Adrenal gland (tissue), 12 donors: Measurements from ENCODE around the gene ST6GALNAC4. TPM values are rescaled to one million over a fixed set of nuclear protein-coding genes. Genes with fewer than 3 reads are reported as not detected.
A peak's percentile ranks its signal among the peaks of the same experiment; 100 is the strongest.

ENCODE experiments used
- DNase-seq, 7 donors: peaks; one replicate each; pipeline ENCODE4 v3.0.0-alpha.2; 2019 to 2020
- H3K27ac ChIP-seq, 5 donors: fragments of 200-600 bp; sonication (generic) in 4 of 5; 1 replicate in 3 of 5; 2 replicates in 2 of 5; pipeline versions ENCODE4 v1.5.1 to v1.8.0; 2016 to 2020; ENCODE audit warnings: mild to moderate bottlenecking in 1 of 5
- H3K27me3 ChIP-seq: fragments of 200-600 bp; 2 replicates; pipeline ENCODE4 v1.8.0; 2021
- H3K36me3 ChIP-seq, 2 donors: fragments of 200-600 bp; replicated peaks in 1 of 2; 1 replicate in 1 of 2; 2 replicates in 1 of 2; pipeline versions ENCODE4 v1.5.1 to v1.8.0; 2018 to 2022
- H3K4me1 ChIP-seq, 2 donors: fragments of 200-600 bp; replicated peaks in 1 of 2; 1 replicate in 1 of 2; 2 replicates in 1 of 2; pipeline versions ENCODE4 v1.5.1 to v1.8.0; 2018 to 2021
- H3K4me3 ChIP-seq, 4 donors: fragments of 200-600 bp; sonication (generic) in 3 of 4; one replicate each; pipeline ENCODE4 v1.5.1; 2016 to 2018
- H3K9me3 ChIP-seq, 3 donors: fragments of 200-600 bp; sonication (generic) in 1 of 3; replicated peaks in 1 of 3; 1 replicate in 2 of 3; 2 replicates in 1 of 3; pipeline versions ENCODE4 v1.5.1 to v1.8.0; 2016 to 2021
- POLR2A ChIP-seq, 2 donors: fragments of 450-650 bp; IDR thresholded peaks; one replicate each; pipeline ENCODE4 v1.6.1; 2017; ENCODE audit warnings: antibody characterized with exemption in 2 of 2, mild to moderate bottlenecking in 2 of 2, moderate library complexity in 1 of 2
- WGBS, 4 donors: extraction: QIAGEN DNeasy Blood & Tissue Kit in 2 of 4; methylation state at CpG; one replicate each; pipeline versions ENCODE4 v1.1.5 to v1.1.7; 2013 to 2017; 5-methylcytosine and 5-hydroxymethylcytosine counted together
- intact Hi-C, 2 donors: fragments of 100-400 bp; cut with DNase I; formaldehyde crosslinking; loops; one replicate each; pipeline versions ENCODE4 v1.14.1 to v1.15.0; 2022 to 2023
- polyA plus RNA-seq, 3 donors: library from polyadenylated mRNA; stranded (reverse); fragments of 200-250 nt in 2 of 3; fragments of 350-450 nt in 1 of 3; fragmentation: Illumina TruSeq in 1 of 3; extraction: RNeasy Lipid Tissue Mini Kit (QIAGEN cat#74804) in 1 of 3; gene quantifications; one replicate each; pipeline ENCODE4 v1.2.3, GENCODE V29; 2013 to 2014
- total RNA-seq, 9 donors: library from RNA; depleted of rRNA in 4 of 9; stranded (reverse); fragments of >200 nt in 4 of 9; fragments of 120-200 nt in 1 of 9; fragmentation: NEBNext Ultra II Directional in 1 of 9; extraction: Animal tissue kit (Norgen Biotek cat#: 25700) in 1 of 9; gene quantifications; one replicate each; pipeline versions ENCODE4 v1.1.0 to v1.2.4, GENCODE V29; 2013 to 2023
- TF ChIP-seq, protein P1 (sequence below), 6 experiments: fragments of 450-650 bp in 4 of 6; fragments of 200-600 bp in 2 of 6; sonication (generic) in 1 of 6; IDR thresholded peaks; 1 replicate in 5 of 6; 2 replicates in 1 of 6; pipeline versions ENCODE4 v1.5.1 to v1.8.0; 2016 to 2021; ENCODE audit warnings: antibody characterized with exemption in 6 of 6, mild to moderate bottlenecking in 2 of 6, moderate library complexity in 1 of 6
- donor health status: healthy with polysubstance abuse.
- donor health status: Bipolar disorder and iron deficiency.
- donor health status: DM: yes; HTN: yes; CAD: no.
- donor health status: DM: no; HTN: no; CAD: no.
- donor health status: DM: no; HTN: no; CAD: no.
- donor health status: DM: yes; HTN: yes; CAD: no.

ST6GALNAC4 gene
- total and polyA plus RNA-seq, 12 donors: 5.3 to 65.7 (median 14.7) TPM

- TF ChIP-seq, protein P1, sequence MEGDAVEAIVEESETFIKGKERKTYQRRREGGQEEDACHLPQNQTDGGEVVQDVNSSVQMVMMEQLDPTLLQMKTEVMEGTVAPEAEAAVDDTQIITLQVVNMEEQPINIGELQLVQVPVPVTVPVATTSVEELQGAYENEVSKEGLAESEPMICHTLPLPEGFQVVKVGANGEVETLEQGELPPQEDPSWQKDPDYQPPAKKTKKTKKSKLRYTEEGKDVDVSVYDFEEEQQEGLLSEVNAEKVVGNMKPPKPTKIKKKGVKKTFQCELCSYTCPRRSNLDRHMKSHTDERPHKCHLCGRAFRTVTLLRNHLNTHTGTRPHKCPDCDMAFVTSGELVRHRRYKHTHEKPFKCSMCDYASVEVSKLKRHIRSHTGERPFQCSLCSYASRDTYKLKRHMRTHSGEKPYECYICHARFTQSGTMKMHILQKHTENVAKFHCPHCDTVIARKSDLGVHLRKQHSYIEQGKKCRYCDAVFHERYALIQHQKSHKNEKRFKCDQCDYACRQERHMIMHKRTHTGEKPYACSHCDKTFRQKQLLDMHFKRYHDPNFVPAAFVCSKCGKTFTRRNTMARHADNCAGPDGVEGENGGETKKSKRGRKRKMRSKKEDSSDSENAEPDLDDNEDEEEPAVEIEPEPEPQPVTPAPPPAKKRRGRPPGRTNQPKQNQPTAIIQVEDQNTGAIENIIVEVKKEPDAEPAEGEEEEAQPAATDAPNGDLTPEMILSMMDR (IDR thresholded peaks at IDR 0.05): peak; percentile 35 to 75 (median 69)
- peak in 1 of 2 donors; percentile 65 for TF ChIP-seq POLR2A (IDR thresholded peaks at IDR 0.05)
- intact Hi-C loops: no loop called here
- no peaks in the 10 kb centered on the region for H3K27me3 ChIP-seq
Observed at GRCh38 chr9:127955294-127956015, 38.6 kb upstream of the ST6GALNAC4 start.

DNA sequence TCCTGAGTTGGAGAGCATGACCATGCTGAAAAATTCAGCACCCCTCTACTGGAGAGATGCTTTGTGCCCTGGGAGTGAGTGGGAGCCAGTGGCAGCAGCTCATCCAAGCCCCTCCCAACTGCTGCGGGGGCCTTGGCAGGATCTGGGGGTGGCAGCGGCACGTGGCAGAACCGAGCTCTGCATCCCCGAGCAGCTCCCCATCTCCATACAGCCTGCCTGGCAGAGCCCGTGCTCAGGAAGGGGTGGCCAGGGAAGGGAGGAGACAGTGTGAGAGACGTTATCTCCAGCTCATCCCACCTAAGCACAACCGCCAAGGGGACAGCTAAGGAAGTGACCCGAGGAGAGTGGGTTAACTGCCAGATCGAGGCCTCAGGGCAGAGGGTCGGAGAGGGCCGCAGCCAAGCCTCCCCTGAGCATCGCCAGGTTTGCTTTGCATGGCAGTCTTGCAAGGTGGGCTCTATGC, 38.0 kb upstream of the ST6GALNAC4 start:
- TF ChIP-seq, protein P1 (IDR thresholded peaks at IDR 0.05): no peak
- no peak for TF ChIP-seq POLR2A (IDR thresholded peaks at IDR 0.05)
- Histone ChIP-seq H3K4me1 (peaks cover 38 to 54% of the 10 kb centered on the region in 2 donors), H3K27ac (peak overlapping the region in 3 of 5 donors; percentile 73 to 85 (median 84)), H3K36me3 (no peaks in the 10 kb centered on the region), H3K4me3 (no peak overlapping the region), H3K27me3 (no peaks in the 10 kb centered on the region), H3K9me3 (no peaks in the 10 kb centered on the region)
- intact Hi-C loops: no loop called here
- WGBS, 4 donors: 45 to 70% (median 62%) methylated on average over 4 to 13 of the region's 13 CpGs; no CpG with 5 or more reads in 1 of the 4 donors
- no peak for DNase-seq

More at GRCh38 chr9:127955294-127956015, 38.6 kb upstream of the ST6GALNAC4 start:
- peak; percentile 89 to 97 (median 95) for DNase-seq
- 34 to 47% (median 37%) methylated on average over 8 to 12 of the region's 12 CpGs for WGBS, 4 donors
- Histone ChIP-seq H3K36me3 (no peaks in the 10 kb centered on the region), H3K4me1 (peaks cover 35 to 52% of the 10 kb centered on the region in 2 donors), H3K4me3 (no peak overlapping the region), H3K9me3 (no peaks in the 10 kb centered on the region), H3K27ac (peak overlapping the region in 4 of 5 donors; percentile 30 to 85 (median 78))

DNA sequence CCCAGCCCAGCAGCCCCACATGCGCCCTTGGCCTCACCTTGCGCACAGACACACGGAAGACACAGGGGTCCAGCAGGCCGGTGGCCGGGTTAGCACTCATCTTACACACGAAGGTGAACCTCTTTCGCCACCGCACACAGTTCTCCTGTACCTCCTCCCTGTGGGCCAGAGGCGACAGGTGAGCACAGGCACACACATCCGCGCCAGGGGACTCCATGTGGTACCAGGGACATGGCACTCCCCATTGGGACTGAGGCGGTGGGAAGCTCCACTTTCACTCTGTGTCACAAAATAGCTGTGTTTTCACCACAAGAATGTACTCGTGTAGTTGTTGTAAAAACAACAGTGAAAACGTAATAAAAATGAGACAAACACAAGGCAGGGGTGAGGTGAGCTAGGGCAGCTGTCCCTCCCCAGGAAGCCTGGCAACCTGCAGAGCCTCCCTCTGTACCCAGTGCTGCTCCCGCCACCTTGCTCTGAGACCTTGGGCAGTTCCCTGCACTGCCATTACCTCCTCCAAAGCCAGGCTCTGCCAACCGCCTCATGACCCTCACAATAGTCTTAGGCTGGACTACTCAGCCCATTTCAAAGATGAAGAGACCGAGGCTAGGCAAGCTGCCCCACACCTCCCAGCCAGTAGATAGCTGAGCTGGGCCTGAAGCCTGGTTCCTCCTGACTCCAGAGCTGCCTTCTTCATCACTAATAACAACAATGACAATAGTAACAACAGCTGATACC, 37.1 kb upstream of the ST6GALNAC4 start:
- no peak for TF ChIP-seq POLR2A (IDR thresholded peaks at IDR 0.05)
- TF ChIP-seq, protein P1 (IDR thresholded peaks at IDR 0.05): no peak
- Histone ChIP-seq H3K9me3 (no peaks in the 10 kb centered on the region), H3K4me3 (no peak overlapping the region), H3K4me1 (peaks cover 42 to 57% of the 10 kb centered on the region in 2 donors), H3K27ac (peak overlapping the region in 3 of 5 donors; percentile 73 to 85 (median 84)), H3K27me3 (no peaks in the 10 kb centered on the region), H3K36me3 (no peaks in the 10 kb centered on the region)
- 60 to 82% (median 81%) methylated on average over 8 to 17 of the region's 17 CpGs for WGBS, 4 donors
- no peak for DNase-seq
- intact Hi-C loops: no loop called here

- peaks cover 42 to 58% of the 10 kb centered on the region in 2 donors for H3K4me1 ChIP-seq
- 93 to 97% (median 93%) methylated on average over 1 of the region's 1 CpG for WGBS, 4 donors
Observed at GRCh38 chr9:127953154-127953553, 36.3 kb upstream of the ST6GALNAC4 start.

More at GRCh38 chr9:127953154-127953553, 36.3 kb upstream of the ST6GALNAC4 start:
- Histone ChIP-seq H3K9me3 (no peaks in the 10 kb centered on the region), H3K27ac (peak overlapping the region in 3 of 5 donors; percentile 83 to 87 (median 86)), H3K4me3 (no peak overlapping the region), H3K27me3 (no peaks in the 10 kb centered on the region), H3K36me3 (no peaks in the 10 kb centered on the region)
- intact Hi-C loops: no loop called here
- DNase-seq: no peak
- TF ChIP-seq POLR2A (IDR thresholded peaks at IDR 0.05): no peak
